ENCODE measurements around the gene CHMP1A. TPM values are rescaled to one million over a fixed set of nuclear protein-coding genes. Genes with fewer than 3 reads are reported as not detected.

Gene CHMP1A
- total RNA-seq, 1 experiment from 2014 or later: 158 TPM

DNA sequence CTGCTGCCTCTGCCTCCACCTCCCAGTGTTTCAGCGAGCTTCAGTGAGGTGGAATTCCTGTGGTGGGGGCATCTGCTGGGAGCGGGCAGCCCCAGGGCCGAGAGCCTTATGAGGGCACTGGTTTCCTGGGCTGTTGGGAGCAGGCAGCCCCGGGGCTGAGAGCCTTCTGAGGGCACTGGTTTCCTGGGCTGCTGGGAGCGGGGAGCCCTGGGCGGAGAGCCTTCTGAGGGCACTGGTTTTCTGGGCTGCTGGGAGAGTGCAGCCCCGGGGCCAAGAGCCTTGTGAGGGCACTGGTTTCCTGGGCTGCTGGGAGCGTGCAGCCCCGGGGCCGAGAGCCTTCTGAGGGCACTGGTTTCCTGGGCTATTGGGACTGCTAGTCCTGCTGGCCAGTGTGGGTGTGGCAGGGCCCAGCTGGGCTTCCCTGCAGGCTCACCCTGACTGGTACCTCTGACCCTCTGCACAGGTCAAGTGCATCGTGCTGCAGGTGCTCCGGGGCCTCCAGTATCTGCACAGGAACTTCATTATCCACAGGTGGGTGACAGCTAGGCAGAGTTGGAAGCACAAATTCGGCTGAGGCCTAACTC, 34.6 kb upstream of the CHMP1A start (continued):
- TF ChIP-seq ZFX (IDR thresholded peaks at IDR 0.05) (no peak), EZH2phosphoT487 (IDR thresholded peaks at IDR 0.05; ENCODE audit: borderline replicate concordance) (no peak), POLR2AphosphoS5 (IDR thresholded peaks at IDR 0.05; ENCODE audit: low read depth, low read length) (no peak), SP1 (IDR thresholded peaks at IDR 0.05; ENCODE audit: low read depth) (no peak)

DNA sequence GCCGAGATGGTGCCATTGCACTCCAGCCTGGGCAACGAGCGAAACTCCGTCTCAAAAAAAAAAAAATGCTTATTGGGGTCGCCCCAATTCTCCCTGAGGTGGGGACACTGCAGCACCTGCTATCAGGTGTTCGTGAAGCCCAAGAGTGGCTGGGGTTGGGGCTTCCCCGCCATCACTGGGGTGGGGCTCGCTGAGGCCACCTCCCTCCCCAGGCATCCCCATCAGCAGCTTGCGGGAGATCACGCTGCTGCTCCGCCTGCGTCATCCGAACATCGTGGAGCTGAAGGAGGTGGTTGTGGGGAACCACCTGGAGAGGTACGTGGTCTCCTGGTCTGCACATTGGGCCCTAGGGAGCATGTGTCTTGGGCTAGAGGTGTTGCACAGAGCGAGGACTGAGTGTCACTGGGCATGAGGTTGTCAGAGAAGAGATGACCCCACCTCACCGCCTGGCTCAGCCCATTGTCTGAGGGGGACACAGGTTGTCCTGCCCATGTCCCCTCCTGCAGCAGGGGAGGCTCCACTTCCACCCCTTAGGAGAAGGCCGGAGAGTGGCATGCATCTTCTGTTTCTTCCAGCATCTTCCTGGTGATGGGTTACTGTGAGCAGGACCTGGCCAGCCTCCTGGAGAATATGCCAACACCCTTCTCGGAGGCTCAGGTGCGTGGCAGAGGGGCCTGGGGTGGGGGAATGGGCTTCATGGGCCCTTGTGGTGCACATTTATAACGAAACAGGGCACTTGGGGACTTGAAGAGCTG, 33.9 kb upstream of the CHMP1A start:
- Histone ChIP-seq H3K4me3 (replicated peaks in 1 of 2; ENCODE audit: low read depth in 1 of 2, low read length in 2 of 2) (no peak overlapping the region), H4K20me1 (ENCODE audit: insufficient read depth) (no peaks in the 10 kb centered on the region), H3K9ac (ENCODE audit: low read length) (no peak overlapping the region), H2AFZ (ENCODE audit: low read depth, low read length, poor library complexity, severe bottlenecking) (no peak overlapping the region), H3K9me3 (ENCODE audit: control insufficient read depth in 1 of 2, insufficient read depth in 1 of 2, low read depth in 1 of 2, low read length in 2 of 2) (no peaks in the 10 kb centered on the region), H3K27ac (ENCODE audit: low read depth, low read length) (no peak overlapping the region), H3K27me3 (ENCODE audit: insufficient read depth, low read length) (no peaks in the 10 kb centered on the region), H3K36me3 (ENCODE audit: control insufficient read depth in 1 of 2, insufficient read depth in 2 of 2, low read length in 2 of 2) (peaks cover 27 to 57% of the 10 kb centered on the region in 2 experiments; a peak in 3 of 4 replicates), H3K9me2 (ENCODE audit: insufficient read depth) (no peaks in the 10 kb centered on the region), H3K4me2 (ENCODE audit: low read length) (no peak overlapping the region), H3K79me2 (ENCODE audit: insufficient read depth, low read length) (peaks cover 30% of the 10 kb centered on the region), H3K4me1 (ENCODE audit: control insufficient read depth in 1 of 2, insufficient read depth in 2 of 2, low read length in 2 of 2) (peaks cover 7 to 13% of the 10 kb centered on the region in 2 experiments)
- no peak for DNase-seq (ENCODE audit: low read depth, low spot score)
- intact Hi-C loops (cut with micrococcal nuclease): no loop called here
- ATAC-seq: no peak
- CTCF ChIA-PET: no interaction called here
- RAD21 ChIA-PET (ENCODE audit: low non-redundant PET in 1 of 2, low total read pairs in 2 of 2, uncharacterized antibody in 2 of 2, unreplicated experiment in 2 of 2): interaction anchor here in 1 of 2 experiments (0.7 kb wide), 1 partner anchor 231 kb away, joined by 3 read pairs; no protein-coding TSS in a partner anchor
- BruUV-seq (replicated peaks): no TSS peak
- POLR2A ChIA-PET: no interaction called here
- TF ChIP-seq ZBTB33 (IDR thresholded peaks at IDR 0.05; ENCODE audit: extremely low read depth, insufficient replicate concordance, low read length): no peak
- no peak for TF ChIP-seq ZNF274 (IDR thresholded peaks at IDR 0.05; ENCODE audit: low read depth, low read length)
- TF ChIP-seq POLR2A (IDR thresholded peaks at IDR 0.05; ENCODE audit: borderline replicate concordance, extremely low read depth, insufficient read depth, insufficient read length): no peak
- no peak for TF ChIP-seq EZH2phosphoT487 (IDR thresholded peaks at IDR 0.05; ENCODE audit: borderline replicate concordance)
- TF ChIP-seq EZH2 (IDR thresholded peaks at IDR 0.05): no peak
- no peak for TF ChIP-seq SIN3A (IDR thresholded peaks at IDR 0.05; ENCODE audit: low read depth)
- TF ChIP-seq CEBPB (IDR thresholded peaks at IDR 0.05; ENCODE audit: low read depth): no peak
- TF ChIP-seq, protein P1, sequence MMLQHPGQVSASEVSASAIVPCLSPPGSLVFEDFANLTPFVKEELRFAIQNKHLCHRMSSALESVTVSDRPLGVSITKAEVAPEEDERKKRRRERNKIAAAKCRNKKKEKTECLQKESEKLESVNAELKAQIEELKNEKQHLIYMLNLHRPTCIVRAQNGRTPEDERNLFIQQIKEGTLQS (IDR thresholded peaks at IDR 0.05): no peak
- no peak for TF ChIP-seq FOSL1 (IDR thresholded peaks at IDR 0.05; ENCODE audit: low read depth)

Measured in HCT116 (cell line).